Fibroblast of peridontal ligament (primary cell): ENCODE data around the gene ZNF514.
"Not testable (repeated sequence)": the region's sequence is repeated elsewhere in the genome, so short reads cannot be mapped to it uniquely, and the experiment has no call there.

Experiments
- DNase-seq: peaks from one replicate; pipeline ENCODE4 v3.0.0-alpha.2; 2010; ENCODE audit errors: extremely low read depth

ZNF514 gene

GRCh38 chr2:95159690-95160449 is at the start of gene ZNF514:
TSS of gene ZNF514 (minus strand) at chr2:95159848. CDS start at chr2:95153253, 6,595 bp downstream.
- DNase-seq = peak; percentile 60

- no peak for DNase-seq
Measured at GRCh38 chr2:95208106-95208505, 48.5 kb upstream of the ZNF514 start.

- DNase-seq = peak; percentile 75
Measured at GRCh38 chr2:95207111-95207961, 47.7 kb upstream of the ZNF514 start, which contains the start of gene ZNF892. TSS of gene ZNF892 (plus strand) at chr2:95207521. CDS start at chr2:95207816, 295 bp downstream.

- DNase-seq = no peak
Measured at GRCh38 chr2:95206096-95206495, 46.4 kb upstream of the ZNF514 start.

- no peak for DNase-seq
Measured at GRCh38 chr2:95204396-95204795, 44.7 kb upstream of the ZNF514 start.

- no peak for DNase-seq
Measured at GRCh38 chr2:95203911-95204310, 44.3 kb upstream of the ZNF514 start.

GRCh38 chr2:95192956-95193355 is 33.3 kb upstream of the ZNF514 start:
- DNase-seq = not testable (repeated sequence)

GRCh38 chr2:95185973-95186372 is 26.3 kb upstream of the ZNF514 start:
- DNase-seq = no peak

GRCh38 chr2:95185197-95185596 is 25.5 kb upstream of the ZNF514 start:
- DNase-seq = no peak

- DNase-seq = no peak
Measured at GRCh38 chr2:95181774-95182173, 22.1 kb upstream of the ZNF514 start.

- DNase-seq = no peak
Measured at GRCh38 chr2:95179451-95179850, 19.8 kb upstream of the ZNF514 start.

GRCh38 chr2:95174031-95174542 is 14.4 kb upstream of the ZNF514 start:
- DNase-seq = no peak

GRCh38 chr2:95171902-95172301 is 12.3 kb upstream of the ZNF514 start:
- DNase-seq = no peak

- no peak for DNase-seq
Measured at GRCh38 chr2:95166065-95166763, 6.6 kb upstream of the ZNF514 start.

- peak; percentile 98 for DNase-seq
Measured at GRCh38 chr2:95165371-95166064, 5.9 kb upstream of the ZNF514 start, which contains the start of gene ZNF2. TSS of gene ZNF2 (plus strand) at chr2:95165809. CDS start at chr2:95176227, 10,418 bp downstream.

GRCh38 chr2:95165030-95165370 is 5.4 kb upstream of the ZNF514 start:
- DNase-seq = no peak

GRCh38 chr2:95158891-95159619 is 593 bp downstream of the ZNF514 start:
- peak; percentile 27 for DNase-seq

- no peak for DNase-seq
Measured at GRCh38 chr2:95158441-95158840, 1.2 kb downstream of the ZNF514 start.

- DNase-seq = no peak
Measured at GRCh38 chr2:95149397-95149984, 10.2 kb downstream of the ZNF514 start.

GRCh38 chr2:95143838-95144237 is 15.8 kb downstream of the ZNF514 start:
- DNase-seq = no peak
